ENCODE measurements around the gene SRSF3.

The SRSF3 gene

GRCh38 chr6:36621371-36621855 lies 27.3 kb downstream of the SRSF3 start:
- Histone ChIP-seq H3K36me3 (ENCODE audit: control insufficient read depth in 4 of 4, insufficient read depth in 4 of 4, low read length in 3 of 4) (no peaks in the 10 kb centered on the region), H3K27me3 (replicated peaks in 2 of 5; ENCODE audit: control insufficient read depth in 4 of 5, insufficient read depth in 5 of 5, low read length in 4 of 5) (no peaks in the 10 kb centered on the region), H3K9me3 (ENCODE audit: control extremely low read depth in 1 of 5, control insufficient read depth in 4 of 5, insufficient read depth in 2 of 5, low read depth in 1 of 5, low read length in 4 of 5) (no peaks in the 10 kb centered on the region), H3K4me1 (ENCODE audit: control extremely low read depth in 1 of 4, control insufficient read depth in 4 of 4, insufficient read depth in 4 of 4, low read length in 3 of 4) (peaks cover 5 to 28% (median 23%) of the 10 kb centered on the region in 4 experiments), H3K27ac (ENCODE audit: insufficient read depth in 1 of 2, low read depth in 1 of 2, low read length in 2 of 2, poor library complexity in 1 of 2, severe bottlenecking in 2 of 2) (no peak overlapping the region), H3K4me3 (ENCODE audit: control insufficient read depth in 1 of 7, extremely low read depth in 1 of 7, insufficient read depth in 4 of 7, low read depth in 2 of 7, low read length in 6 of 7) (no peak overlapping the region)
- POLR2A ChIA-PET: no interaction called here
- CTCF ChIA-PET: interaction anchor here (0.6 to 0.9 kb wide), 2 partner anchors 11 to 138 kb away, joined by 3 read pairs; no protein-coding TSS in a partner anchor
- DNase-seq: no peak
- WGBS (ENCODE audit: insufficient coverage): 94% methylated on average over 7 of the region's 7 CpGs

GRCh38 chr6:36622901-36623546 lies 28.9 kb downstream of the SRSF3 start:
- no peak overlapping the region for H3K27ac ChIP-seq (ENCODE audit: insufficient read depth in 1 of 2, low read depth in 1 of 2, low read length in 2 of 2, poor library complexity in 1 of 2, severe bottlenecking in 2 of 2)
- WGBS (ENCODE audit: insufficient coverage): 61% methylated on average over 3 of the region's 4 CpGs
- no peak overlapping the region for H3K4me3 ChIP-seq (ENCODE audit: control insufficient read depth in 1 of 7, extremely low read depth in 1 of 7, insufficient read depth in 4 of 7, low read depth in 2 of 7, low read length in 6 of 7)
- H3K4me1 ChIP-seq (ENCODE audit: control extremely low read depth in 1 of 4, control insufficient read depth in 4 of 4, insufficient read depth in 4 of 4, low read length in 3 of 4): peaks cover 5 to 37% (median 25%) of the 10 kb centered on the region in 4 experiments
- no peaks in the 10 kb centered on the region for H3K27me3 ChIP-seq (replicated peaks in 2 of 5; ENCODE audit: control insufficient read depth in 4 of 5, insufficient read depth in 5 of 5, low read length in 4 of 5)
- no peak for DNase-seq
- ChIA-PET POLR2A (no interaction called here), CTCF (interaction anchor here (0.9 to 4.0 kb wide), 10 partner anchors 8 to 143 kb away, joined by 3 to 15 read pairs (median 4); partner anchors contain the start of gene CDKN1A)
- H3K36me3 ChIP-seq (ENCODE audit: control insufficient read depth in 4 of 4, insufficient read depth in 4 of 4, low read length in 3 of 4): no peaks in the 10 kb centered on the region
- no peaks in the 10 kb centered on the region for H3K9me3 ChIP-seq (ENCODE audit: control extremely low read depth in 1 of 5, control insufficient read depth in 4 of 5, insufficient read depth in 2 of 5, low read depth in 1 of 5, low read length in 4 of 5)

- WGBS (ENCODE audit: insufficient coverage): 42% methylated on average over 8 of the region's 18 CpGs
- DNase-seq: peak; percentile 75 to 85 (median 75)
- Histone ChIP-seq H3K4me3 (ENCODE audit: control insufficient read depth in 1 of 7, extremely low read depth in 1 of 7, insufficient read depth in 4 of 7, low read depth in 2 of 7, low read length in 6 of 7) (no peak overlapping the region), H3K9me3 (ENCODE audit: control extremely low read depth in 1 of 5, control insufficient read depth in 4 of 5, insufficient read depth in 2 of 5, low read depth in 1 of 5, low read length in 4 of 5) (no peaks in the 10 kb centered on the region), H3K27me3 (replicated peaks in 2 of 5; ENCODE audit: control insufficient read depth in 4 of 5, insufficient read depth in 5 of 5, low read length in 4 of 5) (no peaks in the 10 kb centered on the region), H3K4me1 (ENCODE audit: control extremely low read depth in 1 of 4, control insufficient read depth in 4 of 4, insufficient read depth in 4 of 4, low read length in 3 of 4) (peaks cover 5 to 34% (median 22%) of the 10 kb centered on the region in 4 experiments), H3K36me3 (ENCODE audit: control insufficient read depth in 4 of 4, insufficient read depth in 4 of 4, low read length in 3 of 4) (no peaks in the 10 kb centered on the region), H3K27ac (ENCODE audit: insufficient read depth in 1 of 2, low read depth in 1 of 2, low read length in 2 of 2, poor library complexity in 1 of 2, severe bottlenecking in 2 of 2) (no peak overlapping the region)
- CTCF ChIA-PET: interaction anchor here (0.6 to 4.0 kb wide), 14 partner anchors 9 to 142 kb away, joined by 3 to 24 read pairs (median 4); partner anchors contain the start of gene CDKN1A
- POLR2A ChIA-PET: no interaction called here
These were observed 29.6 kb downstream of the SRSF3 start for GRCh38 chr6:36623547-36624459.

GRCh38 chr6:36624461-36625157 lies 30.4 kb downstream of the SRSF3 start:
- no peak for DNase-seq
- Histone ChIP-seq H3K27me3 (replicated peaks in 2 of 5; ENCODE audit: control insufficient read depth in 4 of 5, insufficient read depth in 5 of 5, low read length in 4 of 5) (no peaks in the 10 kb centered on the region), H3K9me3 (ENCODE audit: control extremely low read depth in 1 of 5, control insufficient read depth in 4 of 5, insufficient read depth in 2 of 5, low read depth in 1 of 5, low read length in 4 of 5) (no peaks in the 10 kb centered on the region), H3K27ac (ENCODE audit: insufficient read depth in 1 of 2, low read depth in 1 of 2, low read length in 2 of 2, poor library complexity in 1 of 2, severe bottlenecking in 2 of 2) (no peak overlapping the region), H3K4me1 (ENCODE audit: control extremely low read depth in 1 of 4, control insufficient read depth in 4 of 4, insufficient read depth in 4 of 4, low read length in 3 of 4) (peaks cover 5 to 37% (median 23%) of the 10 kb centered on the region in 4 experiments), H3K4me3 (ENCODE audit: control insufficient read depth in 1 of 7, extremely low read depth in 1 of 7, insufficient read depth in 4 of 7, low read depth in 2 of 7, low read length in 6 of 7) (no peak overlapping the region), H3K36me3 (ENCODE audit: control insufficient read depth in 4 of 4, insufficient read depth in 4 of 4, low read length in 3 of 4) (no peaks in the 10 kb centered on the region)
- CTCF ChIA-PET: interaction anchor here (0.6 to 4.0 kb wide), 15 partner anchors 8 to 141 kb away, joined by 3 to 24 read pairs (median 4); partner anchors contain the start of gene CDKN1A
- WGBS (ENCODE audit: insufficient coverage): 100% methylated on average over 7 of the region's 11 CpGs
- POLR2A ChIA-PET: no interaction called here

- H3K27me3 ChIP-seq (replicated peaks in 2 of 5; ENCODE audit: control insufficient read depth in 4 of 5, insufficient read depth in 5 of 5, low read length in 4 of 5): no peaks in the 10 kb centered on the region
- H3K4me1 ChIP-seq (ENCODE audit: control extremely low read depth in 1 of 4, control insufficient read depth in 4 of 4, insufficient read depth in 4 of 4, low read length in 3 of 4): peaks cover 5 to 37% (median 23%) of the 10 kb centered on the region in 4 experiments
- POLR2A ChIA-PET: interaction anchor here (0.6 kb wide), 1 partner anchor 10 kb away, joined by 3 read pairs; no protein-coding TSS in a partner anchor
- no peak overlapping the region for H3K4me3 ChIP-seq (ENCODE audit: control insufficient read depth in 1 of 7, extremely low read depth in 1 of 7, insufficient read depth in 4 of 7, low read depth in 2 of 7, low read length in 6 of 7)
- no peak for DNase-seq
- H3K27ac ChIP-seq (ENCODE audit: insufficient read depth in 1 of 2, low read depth in 1 of 2, low read length in 2 of 2, poor library complexity in 1 of 2, severe bottlenecking in 2 of 2): no peak overlapping the region
- no peaks in the 10 kb centered on the region for H3K9me3 ChIP-seq (ENCODE audit: control extremely low read depth in 1 of 5, control insufficient read depth in 4 of 5, insufficient read depth in 2 of 5, low read depth in 1 of 5, low read length in 4 of 5)
- WGBS (ENCODE audit: insufficient coverage): 66% methylated on average over 2 of the region's 5 CpGs
- H3K36me3 ChIP-seq (ENCODE audit: control insufficient read depth in 4 of 4, insufficient read depth in 4 of 4, low read length in 3 of 4): no peaks in the 10 kb centered on the region
- CTCF ChIA-PET: interaction anchor here (0.8 to 4.0 kb wide), 7 partner anchors 11 to 133 kb away, joined by 3 to 24 read pairs (median 6); no protein-coding TSS in a partner anchor
These were observed 31.2 kb downstream of the SRSF3 start for GRCh38 chr6:36625158-36625919.

- no peak overlapping the region for H3K27ac ChIP-seq (ENCODE audit: insufficient read depth in 1 of 2, low read depth in 1 of 2, low read length in 2 of 2, poor library complexity in 1 of 2, severe bottlenecking in 2 of 2)
- H3K36me3 ChIP-seq (ENCODE audit: control insufficient read depth in 4 of 4, insufficient read depth in 4 of 4, low read length in 3 of 4): no peaks in the 10 kb centered on the region
- no peaks in the 10 kb centered on the region for H3K27me3 ChIP-seq (replicated peaks in 2 of 5; ENCODE audit: control insufficient read depth in 4 of 5, insufficient read depth in 5 of 5, low read length in 4 of 5)
- H3K4me1 ChIP-seq (ENCODE audit: control extremely low read depth in 1 of 4, control insufficient read depth in 4 of 4, insufficient read depth in 4 of 4, low read length in 3 of 4): peaks cover 5 to 37% (median 23%) of the 10 kb centered on the region in 4 experiments
- no peak for DNase-seq
- CTCF ChIA-PET: interaction anchor here (1.7 kb wide), 1 partner anchor 45 kb away, joined by 6 read pairs; no protein-coding TSS in a partner anchor
- H3K4me3 ChIP-seq (ENCODE audit: control insufficient read depth in 1 of 7, extremely low read depth in 1 of 7, insufficient read depth in 4 of 7, low read depth in 2 of 7, low read length in 6 of 7): no peak overlapping the region
- POLR2A ChIA-PET: no interaction called here
- no peaks in the 10 kb centered on the region for H3K9me3 ChIP-seq (ENCODE audit: control extremely low read depth in 1 of 5, control insufficient read depth in 4 of 5, insufficient read depth in 2 of 5, low read depth in 1 of 5, low read length in 4 of 5)
- 92% methylated on average over 3 of the region's 3 CpGs for WGBS (ENCODE audit: insufficient coverage)
These were observed 32.5 kb downstream of the SRSF3 start for GRCh38 chr6:36626636-36627035.

Data from common myeloid progenitor, CD34-positive (primary cell).